HUES48 (cell line): ENCODE measurements around the gene ISX.

Experiments used
- H3K27ac ChIP-seq: one replicate; pipeline ENCODE4 v1.7.0; 2013; ENCODE audit warnings: low read depth, low read length, inconsistent platforms
- H3K27me3 ChIP-seq: 2 replicates; pipeline ENCODE4 v1.6.1; 2013; ENCODE audit warnings: mild to moderate bottlenecking, low read length; ENCODE audit not compliant: control insufficient read depth, insufficient read depth
- H3K36me3 ChIP-seq: 2 replicates; pipeline ENCODE4 v1.6.1; 2013; ENCODE audit warnings: low read length; ENCODE audit not compliant: control insufficient read depth, insufficient read depth
- H3K4me1 ChIP-seq: 2 replicates; pipeline ENCODE4 v1.6.1; 2013; ENCODE audit warnings: mild to moderate bottlenecking, low read length; ENCODE audit not compliant: control insufficient read depth, insufficient read depth
- H3K4me3 ChIP-seq: 2 replicates; pipeline ENCODE4 v1.5.1; 2013; ENCODE audit warnings: mild to moderate bottlenecking, low read depth, low read length
- H3K9ac ChIP-seq: 2 replicates; pipeline ENCODE4 v1.6.1; 2013; ENCODE audit warnings: mild to moderate bottlenecking, low read depth, low read length, moderate library complexity
- H3K9me3 ChIP-seq: 2 replicates; pipeline ENCODE4 v1.6.1; 2013; ENCODE audit warnings: low read length; ENCODE audit not compliant: control insufficient read depth, insufficient read depth

Gene ISX

GRCh38 chr22:35131525-35132000 lies 65.6 kb downstream of the ISX start:
- H3K9ac ChIP-seq, result no peak overlapping the region
- H3K36me3 ChIP-seq, result no peaks in the 10 kb centered on the region
- no peak overlapping the region for H3K4me3 ChIP-seq
- peaks cover 20% of the 10 kb centered on the region for H3K4me1 ChIP-seq
- no peaks in the 10 kb centered on the region for H3K9me3 ChIP-seq
- no peaks in the 10 kb centered on the region for H3K27me3 ChIP-seq
- no peak overlapping the region for H3K27ac ChIP-seq

GRCh38 chr22:35132568-35132967 lies 66.6 kb downstream of the ISX start:
- H3K9ac ChIP-seq, result no peak overlapping the region
- no peak overlapping the region for H3K27ac ChIP-seq
- H3K4me3 ChIP-seq, result no peak overlapping the region
- peaks cover 20% of the 10 kb centered on the region for H3K4me1 ChIP-seq
- no peaks in the 10 kb centered on the region for H3K9me3 ChIP-seq
- H3K36me3 ChIP-seq, result no peaks in the 10 kb centered on the region
- H3K27me3 ChIP-seq, result no peaks in the 10 kb centered on the region

DNA sequence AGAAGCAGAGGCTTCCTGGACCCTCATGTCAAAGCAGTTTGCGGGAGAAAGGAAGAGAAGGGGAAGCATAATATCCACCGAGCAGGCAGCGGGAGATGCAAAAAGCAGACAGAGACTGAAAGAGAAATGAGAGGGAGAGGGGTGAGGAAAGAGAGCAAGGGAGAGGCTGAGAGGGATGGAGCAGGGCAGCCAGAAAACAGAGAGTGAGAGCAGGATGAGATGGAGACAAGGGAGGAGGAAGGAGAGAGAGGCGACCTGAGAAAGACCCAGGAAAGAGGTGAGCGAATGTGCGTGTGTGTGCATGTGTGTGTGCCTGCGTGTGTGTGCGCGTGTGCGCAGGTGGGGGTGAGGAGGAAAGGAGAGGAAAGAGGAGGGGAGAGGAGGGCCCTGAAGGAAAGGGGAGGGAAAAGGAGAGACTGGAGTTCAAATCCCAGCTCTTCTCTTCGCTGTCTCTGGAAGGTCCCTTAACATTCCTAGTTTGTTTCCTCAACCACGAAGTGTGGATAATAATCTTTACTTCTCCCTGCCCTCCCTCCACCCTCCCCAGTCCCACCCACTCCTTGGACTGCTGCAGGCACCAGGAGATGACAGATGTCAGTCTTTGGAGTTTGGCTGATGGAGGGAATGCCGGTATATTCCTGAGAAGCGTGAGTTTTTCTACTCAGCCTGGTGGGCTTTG lies 67.9 kb downstream of the ISX start:
- Histone ChIP-seq H3K4me3 (no peak overlapping the region), H3K9ac (no peak overlapping the region), H3K9me3 (no peaks in the 10 kb centered on the region), H3K27me3 (no peaks in the 10 kb centered on the region), H3K36me3 (no peaks in the 10 kb centered on the region), H3K4me1 (peaks cover 20% of the 10 kb centered on the region), H3K27ac (no peak overlapping the region)

DNA sequence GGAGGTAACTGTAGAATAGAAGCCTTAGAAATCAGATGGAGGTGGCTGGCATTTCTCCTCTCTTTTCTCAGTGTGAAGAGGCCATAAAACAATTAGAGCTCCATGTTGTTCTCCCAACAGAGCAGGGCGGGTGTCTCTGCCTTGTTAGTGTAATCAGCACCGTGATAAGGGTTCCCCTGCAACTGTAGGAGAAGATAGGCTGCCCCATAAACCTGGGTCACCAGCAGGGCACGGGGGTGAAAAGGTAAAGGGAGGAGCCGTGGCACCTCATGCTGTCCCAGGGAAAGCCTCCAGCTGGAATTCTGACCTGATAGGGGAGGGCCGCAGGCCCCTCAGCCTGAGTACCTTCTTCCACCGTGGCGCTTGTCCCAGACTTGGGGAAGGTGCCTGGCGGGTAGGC lies 68.7 kb downstream of the ISX start:
- H3K9ac ChIP-seq, result no peak overlapping the region
- H3K27me3 ChIP-seq, result no peaks in the 10 kb centered on the region
- H3K36me3 ChIP-seq, result no peaks in the 10 kb centered on the region
- peak overlapping the region; percentile 36 for H3K27ac ChIP-seq
- no peak overlapping the region for H3K4me3 ChIP-seq
- no peaks in the 10 kb centered on the region for H3K9me3 ChIP-seq
- H3K4me1 ChIP-seq, result peaks cover 20% of the 10 kb centered on the region

DNA sequence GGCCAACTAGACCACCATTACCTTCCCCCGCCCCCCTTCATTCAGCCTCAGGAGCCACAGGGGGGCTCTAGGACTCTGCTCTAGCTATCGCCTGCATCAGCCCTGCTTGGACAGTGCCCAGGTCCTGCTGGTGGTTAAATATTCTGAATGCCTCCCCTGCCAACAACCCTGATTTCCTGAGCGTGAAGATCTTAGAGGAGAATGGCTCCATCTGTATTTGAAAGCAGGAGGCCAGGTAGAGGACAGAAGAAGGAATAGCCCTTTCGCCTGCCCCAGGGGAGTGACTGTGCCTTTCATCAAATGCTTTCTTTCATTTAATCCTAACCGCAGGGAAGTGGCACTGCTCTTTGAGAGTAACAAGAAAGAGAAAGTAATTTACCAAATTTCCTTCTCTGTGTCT lies 69.2 kb downstream of the ISX start:
- no peak overlapping the region for H3K9ac ChIP-seq
- peaks cover 20% of the 10 kb centered on the region for H3K4me1 ChIP-seq
- H3K27me3 ChIP-seq, result no peaks in the 10 kb centered on the region
- H3K4me3 ChIP-seq, result no peak overlapping the region
- no peaks in the 10 kb centered on the region for H3K9me3 ChIP-seq
- peak overlapping the region; percentile 36 for H3K27ac ChIP-seq
- no peaks in the 10 kb centered on the region for H3K36me3 ChIP-seq
